ES-I3 (cell line): ENCODE data around the gene ZNF593.

ENCODE experiments used
- H3K36me3 ChIP-seq: 2 replicates; pipeline ENCODE4 v1.6.1; 2013; ENCODE audit warnings: mild to moderate bottlenecking, low read length, control low read depth, moderate library complexity; ENCODE audit not compliant: insufficient read depth
- H3K4me1 ChIP-seq: 2 replicates; pipeline ENCODE4 v1.6.1; 2013; ENCODE audit warnings: mild to moderate bottlenecking, control low read depth, low read length; ENCODE audit not compliant: insufficient read depth
- H3K9ac ChIP-seq: 2 replicates; pipeline ENCODE4 v1.6.1; 2013; ENCODE audit warnings: low read depth, mild to moderate bottlenecking, low read length, moderate library complexity
- H3K9me3 ChIP-seq: 2 replicates; pipeline ENCODE4 v1.6.1; 2013; ENCODE audit warnings: mild to moderate bottlenecking, low read length, moderate library complexity; ENCODE audit not compliant: control insufficient read depth, insufficient read depth

ZNF593 gene

DNA sequence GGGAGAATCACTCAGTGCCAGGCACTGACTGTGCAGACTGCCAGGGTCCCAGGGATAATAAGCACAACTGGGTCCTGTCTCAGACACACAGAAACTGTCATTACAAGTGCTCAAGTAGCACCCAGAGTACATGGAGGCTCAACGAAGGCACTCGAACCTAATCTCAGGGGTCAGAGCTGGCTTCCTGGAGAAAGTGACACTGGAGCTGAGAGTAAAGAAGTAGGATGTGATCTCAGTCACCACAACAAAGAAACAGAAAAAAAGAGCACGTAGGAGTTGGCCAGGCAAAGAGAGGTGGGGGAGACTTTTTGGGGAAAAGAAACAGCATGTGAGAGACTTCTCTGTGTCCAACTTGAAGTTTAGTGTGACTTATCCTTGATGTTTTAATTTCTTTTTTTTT lies 22.0 kb downstream of the ZNF593 start:
- no peaks in the 10 kb centered on the region for H3K9me3 ChIP-seq
- no peak overlapping the region for H3K9ac ChIP-seq
- H3K36me3 ChIP-seq: no peaks in the 10 kb centered on the region
- H3K4me1 ChIP-seq: no peaks in the 10 kb centered on the region; the same call in 1 of the 2 replicates

DNA sequence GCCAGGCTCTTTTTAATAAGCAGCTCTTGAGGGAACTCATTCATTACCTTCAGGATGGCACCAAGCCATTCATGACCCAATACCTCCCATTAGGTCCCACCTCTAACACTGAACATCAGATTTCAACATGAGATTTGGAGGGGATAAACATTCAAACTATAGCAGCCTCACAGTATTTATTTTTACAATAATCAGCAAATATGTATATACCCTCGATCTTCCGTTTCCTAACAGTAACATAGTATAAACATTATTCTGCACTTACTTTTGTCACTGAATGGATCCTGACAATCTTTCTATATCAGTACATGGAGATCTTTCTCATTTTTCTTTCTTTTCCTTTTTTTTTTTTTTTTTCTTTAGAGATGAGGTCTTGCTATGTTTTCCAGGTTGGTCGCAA lies 26.1 kb downstream of the ZNF593 start:
- Histone ChIP-seq H3K9ac (no peak overlapping the region), H3K36me3 (no peaks in the 10 kb centered on the region), H3K9me3 (no peaks in the 10 kb centered on the region), H3K4me1 (peaks cover 3% of the 10 kb centered on the region; the same call in 1 of the 2 replicates)

- Histone ChIP-seq H3K36me3 (no peaks in the 10 kb centered on the region), H3K4me1 (peaks cover 3% of the 10 kb centered on the region; the same call in 1 of the 2 replicates), H3K9ac (no peak overlapping the region), H3K9me3 (no peaks in the 10 kb centered on the region)
Observed at GRCh38 chr1:26197301-26197700, 27.6 kb downstream of the ZNF593 start.

DNA sequence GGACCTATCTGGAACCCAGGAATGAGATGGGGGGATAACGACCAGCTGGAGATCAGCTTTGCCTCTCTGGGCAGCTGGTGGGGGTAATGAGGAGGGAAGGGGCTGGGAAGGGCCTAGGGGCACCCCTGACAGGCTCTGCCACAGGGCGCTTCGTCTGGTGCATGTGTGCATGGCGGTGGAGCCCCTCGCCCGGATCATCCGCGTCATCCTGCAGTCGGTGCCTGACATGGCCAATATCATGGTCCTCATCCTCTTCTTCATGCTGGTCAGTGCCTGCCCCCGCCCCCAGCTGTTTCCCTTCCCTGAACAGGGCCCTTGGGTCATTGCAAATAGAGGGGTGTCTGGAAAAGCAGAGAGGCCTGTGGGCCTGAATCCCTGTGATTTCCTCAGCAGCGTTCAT lies 28.1 kb downstream of the ZNF593 start:
- peaks cover 3% of the 10 kb centered on the region; the same call in 1 of the 2 replicates for H3K4me1 ChIP-seq
- H3K36me3 ChIP-seq: no peaks in the 10 kb centered on the region
- H3K9me3 ChIP-seq: no peaks in the 10 kb centered on the region
- H3K9ac ChIP-seq: no peak overlapping the region

DNA sequence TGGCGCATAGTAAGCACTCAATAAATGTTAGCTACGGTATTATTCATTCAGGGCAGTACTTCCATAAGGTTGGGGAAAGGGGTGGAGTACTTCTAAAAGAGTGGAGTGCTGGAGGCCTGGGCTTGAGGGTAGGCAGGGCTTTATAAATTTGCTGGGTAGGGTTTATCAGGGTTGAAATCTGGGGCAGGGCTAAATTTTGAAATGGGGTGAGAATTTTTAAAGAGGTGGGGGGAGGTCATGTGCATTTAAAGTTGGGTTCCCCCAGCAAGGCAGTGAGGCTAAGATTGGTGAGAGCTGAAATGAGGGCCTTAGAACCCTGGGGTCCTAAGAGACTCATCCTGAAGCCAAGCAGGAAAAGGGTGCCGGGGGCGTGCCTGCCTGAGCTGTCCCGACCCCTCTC lies 30.7 kb downstream of the ZNF593 start:
- H3K9me3 ChIP-seq: no peaks in the 10 kb centered on the region
- peak overlapping the region; percentile 43; the same call in 1 of the 2 replicates for H3K9ac ChIP-seq
- H3K36me3 ChIP-seq: no peaks in the 10 kb centered on the region
- peaks cover 11% of the 10 kb centered on the region; the same call in 1 of the 2 replicates for H3K4me1 ChIP-seq

DNA sequence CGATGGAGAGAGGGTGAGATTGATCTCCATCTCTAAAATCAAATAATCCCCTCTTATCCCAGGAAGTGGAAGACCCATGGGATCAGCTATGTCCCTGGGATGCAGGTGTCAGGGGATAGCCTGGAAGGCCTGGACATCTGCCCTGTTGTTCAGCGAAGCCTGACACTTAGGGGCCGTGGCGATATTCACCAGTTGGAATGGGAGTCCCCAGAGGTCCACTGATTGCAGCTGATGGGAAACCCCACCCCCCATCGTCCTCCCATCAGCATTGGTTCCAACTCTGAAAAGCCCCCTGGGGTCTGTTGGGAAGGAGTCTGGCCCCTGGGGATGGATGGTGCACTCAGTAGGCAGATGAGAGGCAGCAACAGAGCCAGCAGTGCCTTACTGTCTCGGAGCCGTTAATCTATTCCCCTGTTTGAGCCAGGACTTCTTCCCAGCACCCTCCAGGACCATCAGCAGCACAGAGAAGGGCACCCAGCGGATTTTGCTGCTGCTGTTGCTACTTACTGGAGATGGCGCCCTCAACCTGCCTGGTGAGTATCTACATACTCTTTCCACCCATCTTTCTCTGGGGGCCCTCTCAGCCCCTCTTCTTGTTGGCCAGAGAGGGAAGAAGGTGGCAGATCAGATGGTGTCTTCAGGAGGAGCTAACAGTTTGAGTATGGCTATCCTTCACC lies 34.1 kb downstream of the ZNF593 start:
- Histone ChIP-seq H3K36me3 (no peaks in the 10 kb centered on the region), H3K9me3 (no peaks in the 10 kb centered on the region), H3K9ac (no peak overlapping the region), H3K4me1 (peaks cover 7% of the 10 kb centered on the region; the same call in 1 of the 2 replicates)

DNA sequence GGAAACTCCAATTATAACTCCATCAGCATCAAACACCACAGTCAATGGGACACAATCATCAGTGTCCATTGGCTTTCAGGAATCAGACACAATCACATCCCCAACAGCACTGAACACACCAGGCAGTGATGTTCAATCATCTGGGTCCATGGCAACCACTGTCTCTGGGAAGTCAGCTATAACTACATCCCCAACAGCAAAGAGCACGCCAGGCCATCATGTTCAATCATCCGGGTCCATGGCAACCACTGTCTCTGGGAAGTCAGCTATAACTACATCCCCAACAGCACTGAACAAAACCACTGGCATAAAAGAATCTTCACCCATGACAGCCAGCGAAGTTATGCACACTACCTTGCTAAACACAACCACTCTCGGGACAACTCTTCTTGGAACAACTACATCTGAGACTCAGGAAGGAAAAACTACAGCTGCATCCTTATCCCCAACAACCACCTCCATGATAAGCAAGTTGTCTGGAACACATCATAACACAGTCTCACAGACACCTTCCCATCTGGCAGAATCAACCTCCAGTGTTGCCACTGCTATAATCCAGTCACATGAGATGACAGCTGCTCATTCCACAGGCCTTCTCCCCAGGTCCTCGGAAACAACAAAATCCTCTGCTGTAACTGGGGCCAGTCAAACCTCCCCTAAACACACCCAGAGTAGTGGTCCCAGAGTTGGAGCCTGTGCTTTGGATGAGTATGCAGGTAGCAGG lies 40.6 kb downstream of the ZNF593 start:
- no peak overlapping the region for H3K9ac ChIP-seq
- no peaks in the 10 kb centered on the region for H3K4me1 ChIP-seq
- H3K9me3 ChIP-seq: no peaks in the 10 kb centered on the region
- H3K36me3 ChIP-seq: no peaks in the 10 kb centered on the region

DNA sequence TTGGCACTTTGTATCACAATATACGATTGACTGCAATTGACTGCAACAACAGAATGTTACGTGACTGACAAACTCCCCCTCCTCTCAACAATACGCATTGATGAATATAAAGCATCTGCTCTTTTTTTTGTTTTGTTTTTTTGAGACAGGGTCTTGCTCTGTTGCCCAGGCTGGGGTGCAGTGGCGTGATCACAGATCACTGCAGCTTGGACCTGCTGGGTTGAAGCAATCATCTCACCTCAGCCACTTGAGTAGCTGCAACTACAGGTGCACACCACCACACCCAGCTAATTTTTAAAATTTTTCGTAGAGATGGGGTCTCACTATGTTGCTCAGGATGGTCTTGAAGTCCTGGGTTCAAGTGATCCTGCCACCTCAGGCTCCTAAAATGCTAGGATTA lies 43.0 kb downstream of the ZNF593 start:
- no peaks in the 10 kb centered on the region for H3K4me1 ChIP-seq
- no peaks in the 10 kb centered on the region for H3K36me3 ChIP-seq
- no peak overlapping the region for H3K9ac ChIP-seq
- H3K9me3 ChIP-seq: no peaks in the 10 kb centered on the region

DNA sequence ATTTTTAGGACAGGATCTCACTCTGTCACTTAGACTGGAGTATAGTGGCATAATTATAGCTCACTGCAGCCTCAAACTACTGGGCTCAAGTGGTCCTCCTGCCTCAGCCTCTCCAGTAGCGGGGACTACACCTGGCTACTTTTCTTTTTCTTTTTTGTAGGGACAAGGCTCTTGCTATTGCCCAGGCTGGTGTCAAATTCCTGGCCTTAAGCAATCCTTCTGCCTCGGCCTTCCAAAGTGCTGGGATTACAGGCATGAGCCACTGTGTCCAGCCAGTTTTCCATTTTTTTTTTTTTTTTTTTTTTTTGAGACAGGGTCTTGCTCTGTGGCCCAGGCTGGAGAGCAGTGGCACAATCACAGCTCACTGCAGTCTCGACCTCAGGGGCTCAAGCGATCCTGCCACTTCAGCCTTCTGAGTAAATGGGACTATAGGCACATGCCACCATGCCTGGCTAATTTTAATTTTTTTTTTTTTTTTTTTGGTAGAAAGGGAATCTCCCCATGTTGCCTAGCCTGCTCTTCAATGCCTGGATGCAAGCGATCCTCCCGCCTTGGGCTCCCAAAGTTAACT lies 43.7 kb downstream of the ZNF593 start:
- Histone ChIP-seq H3K9me3 (no peaks in the 10 kb centered on the region), H3K4me1 (no peaks in the 10 kb centered on the region), H3K36me3 (no peaks in the 10 kb centered on the region), H3K9ac (no peak overlapping the region)

DNA sequence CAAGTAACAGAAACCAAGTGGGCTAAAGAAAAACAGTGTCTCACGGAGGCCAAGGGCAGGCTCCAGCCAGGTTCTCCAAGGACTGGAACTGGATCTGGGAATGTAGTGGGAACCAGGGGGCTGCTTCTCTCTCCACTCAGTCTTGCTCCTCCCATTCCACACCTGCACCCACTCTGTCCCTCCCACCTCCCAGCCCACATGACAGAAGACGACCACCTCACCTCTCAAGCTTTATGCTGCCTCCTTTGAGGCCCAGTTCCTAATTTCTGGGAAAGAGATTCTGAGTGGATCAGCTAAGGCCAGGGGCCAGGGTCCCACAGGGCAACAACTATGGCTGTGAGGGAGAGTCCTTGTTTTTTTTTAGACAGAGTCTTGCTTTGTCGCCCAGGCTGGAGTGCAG lies 45.5 kb downstream of the ZNF593 start:
- Histone ChIP-seq H3K9me3 (no peaks in the 10 kb centered on the region), H3K4me1 (no peaks in the 10 kb centered on the region), H3K36me3 (no peaks in the 10 kb centered on the region), H3K9ac (no peak overlapping the region)

- Histone ChIP-seq H3K4me1 (no peaks in the 10 kb centered on the region), H3K36me3 (no peaks in the 10 kb centered on the region), H3K9me3 (no peaks in the 10 kb centered on the region), H3K9ac (no peak overlapping the region)
Observed at GRCh38 chr1:26218906-26219494, 49.3 kb downstream of the ZNF593 start.
